Peyer's patch (tissue), 4 donors: ENCODE data around the gene ARFIP1. TPM values are rescaled to one million over a fixed set of nuclear protein-coding genes. Genes with fewer than 3 reads are reported as not detected.

ENCODE experiments used
- DNase-seq, 3 donors: peaks; one replicate each; pipeline ENCODE4 v3.0.0-alpha.2; 2017 to 2019
- H3K27ac ChIP-seq, 4 donors: fragments of 200-600 bp; sonication (generic); one replicate each; pipeline ENCODE4 v1.5.1; 2016 to 2019
- H3K27me3 ChIP-seq, 2 donors: fragments of 200-600 bp; sonication (generic); one replicate each; pipeline ENCODE4 v1.5.1; 2019
- H3K36me3 ChIP-seq, 3 donors: fragments of 200-600 bp; sonication (generic); one replicate each; pipeline ENCODE4 v1.5.1; 2016 to 2019
- H3K4me1 ChIP-seq, 4 donors: fragments of 200-600 bp; sonication (generic); one replicate each; pipeline ENCODE4 v1.5.1; 2016 to 2019
- H3K4me3 ChIP-seq, 4 donors: fragments of 200-600 bp; sonication (generic); 1 replicate in 3 of 4; 2 replicates in 1 of 4; pipeline ENCODE4 v1.5.1; 2016 to 2019; ENCODE audit warnings: mild to moderate bottlenecking in 1 of 4
- H3K9me3 ChIP-seq, 4 donors: fragments of 200-600 bp; sonication (generic); one replicate each; pipeline ENCODE4 v1.5.1; 2016 to 2019; ENCODE audit warnings: mild to moderate bottlenecking in 1 of 4
- CTCF ChIP-seq, 6 experiments: fragments of 450-650 bp in 4 of 6; fragments of 200-600 bp in 2 of 6; sonication (generic) in 1 of 6; IDR thresholded peaks; one replicate each; pipeline ENCODE4 v1.5.1; 2017 to 2019; ENCODE audit warnings: antibody characterized with exemption in 6 of 6, mild to moderate bottlenecking in 3 of 6, moderate library complexity in 1 of 6
- POLR2A ChIP-seq, 2 donors: fragments of 450-650 bp; IDR thresholded peaks; one replicate each; pipeline ENCODE4 v1.5.1; 2017; ENCODE audit warnings: antibody characterized with exemption in 2 of 2, mild to moderate bottlenecking in 2 of 2, moderate library complexity in 2 of 2
- total RNA-seq, 4 donors: library from RNA; depleted of rRNA; stranded (reverse); fragments of >200 nt; gene quantifications; one replicate each; pipeline ENCODE4 v1.1.0, GENCODE V29; 2016

Gene ARFIP1
- total RNA-seq, 4 donors from 2014 or later, result 24.5 to 44.6 (median 36.3) TPM

DNA sequence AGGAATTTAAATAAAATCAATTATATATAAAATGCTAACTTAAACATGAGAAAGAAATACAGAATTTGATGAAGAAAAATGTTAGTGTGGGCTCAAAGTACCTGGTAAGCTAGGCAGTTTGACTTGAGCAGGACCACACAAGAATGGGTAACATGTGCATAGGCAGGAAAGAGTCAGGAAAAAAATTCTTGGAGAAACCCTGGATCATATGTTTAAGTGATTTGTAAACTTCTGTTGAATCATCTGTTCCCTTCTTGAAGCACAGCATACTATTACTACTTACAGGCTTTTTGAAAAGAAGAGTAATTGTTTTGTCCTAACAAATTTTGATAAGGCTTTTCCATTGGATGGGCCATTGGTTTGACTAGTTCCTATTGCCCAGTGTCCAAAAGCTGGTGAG lies 118.9 kb downstream of the ARFIP1 start:
- Histone ChIP-seq H3K9me3 (no peaks in the 10 kb centered on the region), H3K27ac (no peak overlapping the region), H3K27me3 (no peaks in the 10 kb centered on the region), H3K36me3 (no peaks in the 10 kb centered on the region), H3K4me3 (no peak overlapping the region), H3K4me1 (no peaks in the 10 kb centered on the region)
- TF ChIP-seq POLR2A (IDR thresholded peaks at IDR 0.05) (no peak), CTCF (IDR thresholded peaks at IDR 0.05) (no peak)
- no peak for DNase-seq

DNA sequence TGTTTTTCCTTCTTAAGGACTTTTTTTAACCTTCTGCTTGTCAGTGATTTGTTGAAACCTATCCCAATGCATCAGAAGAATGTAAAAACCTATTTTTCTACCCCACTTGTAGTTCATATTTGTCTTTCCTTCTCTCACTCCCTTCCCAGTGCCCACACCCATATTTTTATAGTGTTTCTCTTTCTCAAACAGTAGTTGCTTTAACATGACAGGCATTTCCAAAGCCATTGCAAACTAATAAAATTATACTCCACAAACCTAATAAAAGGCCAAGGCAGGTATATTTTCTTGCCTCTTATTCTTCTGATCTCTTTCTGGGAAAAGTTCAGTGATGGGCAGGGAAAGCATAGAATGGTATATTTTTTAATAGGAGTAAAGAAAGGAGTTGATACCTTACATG lies 120.6 kb downstream of the ARFIP1 start:
- no peaks in the 10 kb centered on the region for H3K4me1 ChIP-seq
- no peaks in the 10 kb centered on the region for H3K36me3 ChIP-seq
- no peaks in the 10 kb centered on the region for H3K27me3 ChIP-seq
- H3K9me3 ChIP-seq, result no peaks in the 10 kb centered on the region
- H3K27ac ChIP-seq, result no peak overlapping the region
- no peak for DNase-seq
- no peak overlapping the region for H3K4me3 ChIP-seq
- TF ChIP-seq CTCF (IDR thresholded peaks at IDR 0.05) (no peak), POLR2A (IDR thresholded peaks at IDR 0.05) (no peak)

GRCh38 chr4:152901205-152901604 lies 121.5 kb downstream of the ARFIP1 start:
- DNase-seq, result no peak
- TF ChIP-seq CTCF (IDR thresholded peaks at IDR 0.05) (no peak), POLR2A (IDR thresholded peaks at IDR 0.05) (no peak)
- H3K9me3 ChIP-seq, result no peaks in the 10 kb centered on the region
- H3K4me3 ChIP-seq, result no peak overlapping the region
- no peak overlapping the region for H3K27ac ChIP-seq
- no peaks in the 10 kb centered on the region for H3K4me1 ChIP-seq
- H3K36me3 ChIP-seq, result no peaks in the 10 kb centered on the region
- no peaks in the 10 kb centered on the region for H3K27me3 ChIP-seq

DNA sequence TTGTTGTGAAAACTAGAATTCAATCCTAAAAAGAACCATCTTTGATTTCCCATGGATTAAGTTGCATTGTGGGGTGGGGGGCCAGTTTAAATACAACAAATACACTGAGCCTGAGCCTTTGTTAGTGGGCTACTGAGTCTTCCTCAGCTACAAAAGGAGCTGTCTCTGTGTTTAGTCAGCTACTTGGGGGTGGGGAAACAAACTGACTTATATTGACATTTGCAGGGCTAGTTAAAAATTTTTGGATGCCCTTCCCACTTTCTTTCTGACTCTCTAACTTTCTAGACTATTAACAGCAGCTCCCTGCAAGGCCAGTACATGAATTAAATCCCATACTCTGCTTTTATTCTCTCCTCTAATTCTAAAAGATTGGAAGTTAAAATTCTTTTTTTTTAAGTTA lies 123.9 kb downstream of the ARFIP1 start:
- DNase-seq, result no peak
- TF ChIP-seq CTCF (IDR thresholded peaks at IDR 0.05) (no peak), POLR2A (IDR thresholded peaks at IDR 0.05) (no peak)
- H3K9me3 ChIP-seq, result no peaks in the 10 kb centered on the region

GRCh38 chr4:152909901-152910300 lies 130.1 kb downstream of the ARFIP1 start:
- no peak for DNase-seq
- Histone ChIP-seq H3K9me3 (no peaks in the 10 kb centered on the region), H3K4me3 (no peak overlapping the region), H3K27ac (no peak overlapping the region), H3K27me3 (no peaks in the 10 kb centered on the region), H3K36me3 (no peaks in the 10 kb centered on the region), H3K4me1 (no peaks in the 10 kb centered on the region)
- TF ChIP-seq POLR2A (IDR thresholded peaks at IDR 0.05) (no peak), CTCF (IDR thresholded peaks at IDR 0.05) (no peak)

More for the DNA sequence above, 123.9 kb downstream of the ARFIP1 start:
- no peaks in the 10 kb centered on the region for H3K36me3 ChIP-seq
- no peaks in the 10 kb centered on the region for H3K27me3 ChIP-seq
- H3K4me3 ChIP-seq, result no peak overlapping the region
- no peaks in the 10 kb centered on the region for H3K4me1 ChIP-seq
- H3K27ac ChIP-seq, result no peak overlapping the region

GRCh38 chr4:152910521-152910920 lies 130.8 kb downstream of the ARFIP1 start:
- Histone ChIP-seq H3K27me3 (no peaks in the 10 kb centered on the region), H3K4me3 (no peak overlapping the region), H3K9me3 (no peaks in the 10 kb centered on the region), H3K4me1 (no peaks in the 10 kb centered on the region), H3K36me3 (no peaks in the 10 kb centered on the region), H3K27ac (no peak overlapping the region)
- no peak for TF ChIP-seq POLR2A (IDR thresholded peaks at IDR 0.05)
- peak in 1 of 6 experiments; percentile 8 for TF ChIP-seq CTCF (IDR thresholded peaks at IDR 0.05)
- DNase-seq, result no peak
